ENCODE measurements around the gene MED1. TPM values are rescaled to one million over a fixed set of nuclear protein-coding genes. Genes with fewer than 3 reads are reported as not detected.

The MED1 gene
- total and polyA plus RNA-seq, 9 of the 15 experiments (the other 6 are each of a cell fraction or from before 2014, with no cell fraction given), result 14.0 to 59.8 (median 46.7) TPM

DNA sequence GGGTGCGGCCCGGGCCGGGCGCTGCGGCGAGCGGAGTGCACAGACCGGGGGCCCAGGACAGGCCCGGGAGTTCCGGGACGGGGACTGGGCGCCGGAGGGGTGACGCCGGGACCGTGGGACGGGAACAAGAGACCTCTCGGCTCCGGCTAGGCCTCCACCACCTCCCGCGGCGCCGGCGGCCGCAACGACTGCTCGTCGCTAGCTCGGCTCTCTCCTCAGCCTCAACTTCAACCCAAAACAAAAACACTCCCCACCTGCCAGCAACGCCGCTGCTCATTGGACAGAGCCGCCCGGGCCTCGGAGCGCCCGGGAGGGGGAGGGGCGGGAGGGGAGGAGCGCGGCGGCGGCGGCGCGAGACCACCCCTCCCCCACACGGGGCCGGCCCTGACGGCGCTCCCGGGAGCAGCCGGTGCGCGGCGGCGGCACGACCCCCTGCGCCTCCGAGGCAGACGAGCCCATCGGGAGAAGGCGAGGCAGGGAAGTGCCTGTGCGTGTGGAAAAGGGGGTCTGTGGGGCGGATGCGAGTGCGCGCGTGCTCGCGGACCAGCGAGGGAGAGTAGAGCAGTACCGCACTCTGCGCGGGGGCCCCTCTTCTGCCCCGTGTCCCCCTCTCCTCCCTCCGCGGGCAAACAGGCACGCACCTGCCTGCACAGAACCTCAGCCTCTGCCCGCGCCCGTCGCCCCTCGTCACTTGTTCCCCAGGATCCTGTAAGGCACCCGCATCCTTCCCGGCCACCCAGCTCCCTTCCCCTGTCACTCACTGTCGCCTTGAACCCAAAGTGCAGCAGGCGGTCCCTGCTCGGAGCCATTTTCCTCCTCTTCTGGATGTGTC is 49.4 kb downstream of the MED1 start, which contains the start of gene FBXL20 (continued):
- TF ChIP-seq, protein P1, sequence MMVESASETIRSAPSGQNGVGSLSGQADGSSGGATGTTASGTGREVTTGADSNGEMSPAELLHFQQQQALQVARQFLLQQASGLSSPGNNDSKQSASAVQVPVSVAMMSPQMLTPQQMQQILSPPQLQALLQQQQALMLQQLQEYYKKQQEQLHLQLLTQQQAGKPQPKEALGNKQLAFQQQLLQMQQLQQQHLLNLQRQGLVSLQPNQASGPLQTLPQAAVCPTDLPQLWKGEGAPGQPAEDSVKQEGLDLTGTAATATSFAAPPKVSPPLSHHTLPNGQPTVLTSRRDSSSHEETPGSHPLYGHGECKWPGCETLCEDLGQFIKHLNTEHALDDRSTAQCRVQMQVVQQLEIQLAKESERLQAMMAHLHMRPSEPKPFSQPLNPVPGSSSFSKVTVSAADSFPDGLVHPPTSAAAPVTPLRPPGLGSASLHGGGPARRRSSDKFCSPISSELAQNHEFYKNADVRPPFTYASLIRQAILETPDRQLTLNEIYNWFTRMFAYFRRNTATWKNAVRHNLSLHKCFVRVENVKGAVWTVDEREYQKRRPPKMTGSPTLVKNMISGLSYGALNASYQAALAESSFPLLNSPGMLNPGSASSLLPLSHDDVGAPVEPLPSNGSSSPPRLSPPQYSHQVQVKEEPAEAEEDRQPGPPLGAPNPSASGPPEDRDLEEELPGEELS (CRISPR knock-in tag; IDR thresholded peaks at IDR 0.05; ENCODE audit: borderline replicate concordance), result no peak
- TF ChIP-seq ZNF146 (CRISPR knock-in tag; IDR thresholded peaks at IDR 0.05; ENCODE audit: unreplicated experiment) (no peak), POLR3G (IDR thresholded peaks at IDR 0.05; ENCODE audit: extremely low read depth, insufficient read length, insufficient replicate concordance) (no peak), KDM5B (IDR thresholded peaks at IDR 0.05; ENCODE audit: insufficient replicate concordance, low read depth, low read length) (peak; percentile 64), EWSR1 (IDR thresholded peaks at IDR 0.05; ENCODE audit: borderline replicate concordance, low read depth, partially characterized antibody) (no peak), POLR2B (IDR thresholded peaks at IDR 0.05; ENCODE audit: low read depth, partially characterized antibody) (peak; percentile 73), NFRKB (IDR thresholded peaks at IDR 0.05; ENCODE audit: low read depth) (peak; percentile 63; the same call in 1 of the 2 replicates), MBD2 (IDR thresholded peaks at IDR 0.05; ENCODE audit: borderline replicate concordance, low read depth) (peak; percentile 76; the same call in 1 of the 2 replicates), BCOR (IDR thresholded peaks at IDR 0.05) (peak; percentile 16; the same call in 1 of the 2 replicates), HNRNPLL (IDR thresholded peaks at IDR 0.05; ENCODE audit: low read depth, low read length, poor library complexity, severe bottlenecking) (peak; percentile 31), ELF4 (CRISPR knock-in tag; IDR thresholded peaks at IDR 0.05) (no peak), NR2C1 (IDR thresholded peaks at IDR 0.05) (no peak), NR2C1 (tag; IDR thresholded peaks at IDR 0.05) (no peak)
- TF ChIP-seq, protein P2, sequence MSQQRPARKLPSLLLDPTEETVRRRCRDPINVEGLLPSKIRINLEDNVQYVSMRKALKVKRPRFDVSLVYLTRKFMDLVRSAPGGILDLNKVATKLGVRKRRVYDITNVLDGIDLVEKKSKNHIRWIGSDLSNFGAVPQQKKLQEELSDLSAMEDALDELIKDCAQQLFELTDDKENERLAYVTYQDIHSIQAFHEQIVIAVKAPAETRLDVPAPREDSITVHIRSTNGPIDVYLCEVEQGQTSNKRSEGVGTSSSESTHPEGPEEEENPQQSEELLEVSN (IDR thresholded peaks at IDR 0.05; ENCODE audit: borderline replicate concordance in 1 of 2, extremely low read depth in 1 of 2, insufficient read depth in 1 of 2, insufficient read length in 1 of 2, low read depth in 1 of 2, low read length in 1 of 2, poor library complexity in 1 of 2, severe bottlenecking in 1 of 2), result peak; percentile 39 to 52
- TF ChIP-seq, protein P3, sequence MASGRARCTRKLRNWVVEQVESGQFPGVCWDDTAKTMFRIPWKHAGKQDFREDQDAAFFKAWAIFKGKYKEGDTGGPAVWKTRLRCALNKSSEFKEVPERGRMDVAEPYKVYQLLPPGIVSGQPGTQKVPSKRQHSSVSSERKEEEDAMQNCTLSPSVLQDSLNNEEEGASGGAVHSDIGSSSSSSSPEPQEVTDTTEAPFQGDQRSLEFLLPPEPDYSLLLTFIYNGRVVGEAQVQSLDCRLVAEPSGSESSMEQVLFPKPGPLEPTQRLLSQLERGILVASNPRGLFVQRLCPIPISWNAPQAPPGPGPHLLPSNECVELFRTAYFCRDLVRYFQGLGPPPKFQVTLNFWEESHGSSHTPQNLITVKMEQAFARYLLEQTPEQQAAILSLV (tag; IDR thresholded peaks at IDR 0.05), result no peak
- TF ChIP-seq, protein P4, sequence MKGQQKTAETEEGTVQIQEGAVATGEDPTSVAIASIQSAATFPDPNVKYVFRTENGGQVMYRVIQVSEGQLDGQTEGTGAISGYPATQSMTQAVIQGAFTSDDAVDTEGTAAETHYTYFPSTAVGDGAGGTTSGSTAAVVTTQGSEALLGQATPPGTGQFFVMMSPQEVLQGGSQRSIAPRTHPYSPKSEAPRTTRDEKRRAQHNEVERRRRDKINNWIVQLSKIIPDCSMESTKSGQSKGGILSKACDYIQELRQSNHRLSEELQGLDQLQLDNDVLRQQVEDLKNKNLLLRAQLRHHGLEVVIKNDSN (CRISPR knock-in tag; IDR thresholded peaks at IDR 0.05), result no peak
- TF ChIP-seq, protein P5, sequence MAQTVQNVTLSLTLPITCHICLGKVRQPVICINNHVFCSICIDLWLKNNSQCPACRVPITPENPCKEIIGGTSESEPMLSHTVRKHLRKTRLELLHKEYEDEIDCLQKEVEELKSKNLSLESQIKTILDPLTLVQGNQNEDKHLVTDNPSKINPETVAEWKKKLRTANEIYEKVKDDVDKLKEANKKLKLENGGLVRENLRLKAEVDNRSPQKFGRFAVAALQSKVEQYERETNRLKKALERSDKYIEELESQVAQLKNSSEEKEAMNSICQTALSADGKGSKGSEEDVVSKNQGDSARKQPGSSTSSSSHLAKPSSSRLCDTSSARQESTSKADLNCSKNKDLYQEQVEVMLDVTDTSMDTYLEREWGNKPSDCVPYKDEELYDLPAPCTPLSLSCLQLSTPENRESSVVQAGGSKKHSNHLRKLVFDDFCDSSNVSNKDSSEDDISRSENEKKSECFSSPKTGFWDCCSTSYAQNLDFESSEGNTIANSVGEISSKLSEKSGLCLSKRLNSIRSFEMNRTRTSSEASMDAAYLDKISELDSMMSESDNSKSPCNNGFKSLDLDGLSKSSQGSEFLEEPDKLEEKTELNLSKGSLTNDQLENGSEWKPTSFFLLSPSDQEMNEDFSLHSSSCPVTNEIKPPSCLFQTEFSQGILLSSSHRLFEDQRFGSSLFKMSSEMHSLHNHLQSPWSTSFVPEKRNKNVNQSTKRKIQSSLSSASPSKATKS (CRISPR knock-in tag; IDR thresholded peaks at IDR 0.05), result no peak
- TF ChIP-seq, protein P6, sequence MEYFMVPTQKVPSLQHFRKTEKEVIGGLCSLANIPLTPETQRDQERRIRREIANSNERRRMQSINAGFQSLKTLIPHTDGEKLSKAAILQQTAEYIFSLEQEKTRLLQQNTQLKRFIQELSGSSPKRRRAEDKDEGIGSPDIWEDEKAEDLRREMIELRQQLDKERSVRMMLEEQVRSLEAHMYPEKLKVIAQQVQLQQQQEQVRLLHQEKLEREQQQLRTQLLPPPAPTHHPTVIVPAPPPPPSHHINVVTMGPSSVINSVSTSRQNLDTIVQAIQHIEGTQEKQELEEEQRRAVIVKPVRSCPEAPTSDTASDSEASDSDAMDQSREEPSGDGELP (CRISPR knock-in tag; IDR thresholded peaks at IDR 0.05; ENCODE audit: borderline replicate concordance), result no peak

Data from K562 (cell line).